Nephron (organoid): ENCODE data around the gene OR8K5.

Experiments used
- H3K27ac Mint-ChIP-seq, 3 experiments: 2 replicates each; pipeline ENCODE4 v1.8.0; 2020; ENCODE audit warnings: mixed read lengths in 3 of 3, mild to moderate bottlenecking in 2 of 3, moderate library complexity in 1 of 3
- H3K27me3 Mint-ChIP-seq: 2 replicates; pipeline ENCODE4 v1.8.0; 2021; ENCODE audit warnings: low read depth, mild to moderate bottlenecking, moderate library complexity, mixed read lengths
- H3K36me3 Mint-ChIP-seq: 2 replicates; pipeline ENCODE4 v1.8.0; 2020; ENCODE audit warnings: low read depth, mixed read lengths
- H3K4me1 Mint-ChIP-seq: 2 replicates; pipeline ENCODE4 v1.8.0; 2020; ENCODE audit warnings: mixed read lengths
- H3K4me3 Mint-ChIP-seq, 3 experiments: 2 replicates each; pipeline ENCODE4 v1.8.0; 2020; ENCODE audit warnings: mild to moderate bottlenecking in 3 of 3, mixed read lengths in 3 of 3, moderate library complexity in 2 of 3
- H3K9me3 Mint-ChIP-seq: 2 replicates; pipeline ENCODE4 v1.8.0; 2020; ENCODE audit warnings: mixed read lengths
- CTCF ChIP-seq, 3 experiments: fragments of 200-600 bp; sonication (generic); IDR thresholded peaks; one replicate each; pipeline ENCODE4 v1.5.0; 2021; ENCODE audit warnings: antibody characterized with exemption in 3 of 3; ENCODE audit not compliant: unreplicated experiment in 3 of 3

The OR8K5 gene

GRCh38 chr11:56160217-56160616 lies at the start of gene OR8K5:
OR8K5 (minus strand) TSS chr11:56160317; CDS start chr11:56160317, 0 bp downstream.
- H3K27me3 Mint-ChIP-seq, result no peaks in the 10 kb centered on the region
- H3K27ac Mint-ChIP-seq, result no peak within 1 kb of the TSS
- no peak for TF ChIP-seq CTCF (IDR thresholded peaks at IDR 0.05; ENCODE audit: unreplicated experiment in 3 of 3)
- peaks cover 7% of the 10 kb centered on the region for H3K9me3 Mint-ChIP-seq
- H3K4me1 Mint-ChIP-seq, result no peaks in the 10 kb centered on the region
- no peaks in the 10 kb centered on the region for H3K36me3 Mint-ChIP-seq
- no peak within 1 kb of the TSS for H3K4me3 Mint-ChIP-seq

- Mint-ChIP-seq H3K4me1 (no peaks in the 10 kb centered on the region), H3K9me3 (peaks cover 4% of the 10 kb centered on the region), H3K36me3 (no peaks in the 10 kb centered on the region), H3K27ac (no peak overlapping the region), H3K27me3 (no peaks in the 10 kb centered on the region), H3K4me3 (no peak overlapping the region)
- TF ChIP-seq CTCF (IDR thresholded peaks at IDR 0.05; ENCODE audit: unreplicated experiment in 3 of 3), result no peak
Measured at GRCh38 chr11:56207790-56208189, 47.7 kb upstream of the OR8K5 start.

- no peaks in the 10 kb centered on the region for H3K4me1 Mint-ChIP-seq
- no peak overlapping the region for H3K4me3 Mint-ChIP-seq
- no peak for TF ChIP-seq CTCF (IDR thresholded peaks at IDR 0.05; ENCODE audit: unreplicated experiment in 3 of 3)
- no peak overlapping the region for H3K27ac Mint-ChIP-seq
- no peaks in the 10 kb centered on the region for H3K9me3 Mint-ChIP-seq
- no peaks in the 10 kb centered on the region for H3K27me3 Mint-ChIP-seq
- no peaks in the 10 kb centered on the region for H3K36me3 Mint-ChIP-seq
Measured at GRCh38 chr11:56197367-56197766, 37.2 kb upstream of the OR8K5 start.

GRCh38 chr11:56196705-56197104 lies 36.6 kb upstream of the OR8K5 start:
- no peak for TF ChIP-seq CTCF (IDR thresholded peaks at IDR 0.05; ENCODE audit: unreplicated experiment in 3 of 3)
- Mint-ChIP-seq H3K27me3 (no peaks in the 10 kb centered on the region), H3K27ac (no peak overlapping the region), H3K4me3 (no peak overlapping the region), H3K36me3 (no peaks in the 10 kb centered on the region), H3K4me1 (no peaks in the 10 kb centered on the region), H3K9me3 (no peaks in the 10 kb centered on the region)

GRCh38 chr11:56188602-56189001 lies 28.5 kb upstream of the OR8K5 start:
- H3K27me3 Mint-ChIP-seq, result no peaks in the 10 kb centered on the region
- no peak overlapping the region for H3K27ac Mint-ChIP-seq
- H3K4me3 Mint-ChIP-seq, result no peak overlapping the region
- H3K9me3 Mint-ChIP-seq, result peaks cover 5% of the 10 kb centered on the region
- H3K4me1 Mint-ChIP-seq, result no peaks in the 10 kb centered on the region
- TF ChIP-seq CTCF (IDR thresholded peaks at IDR 0.05; ENCODE audit: unreplicated experiment in 3 of 3), result no peak
- H3K36me3 Mint-ChIP-seq, result no peaks in the 10 kb centered on the region

- Mint-ChIP-seq H3K27ac (no peak overlapping the region), H3K4me3 (no peak overlapping the region), H3K4me1 (no peaks in the 10 kb centered on the region), H3K27me3 (no peaks in the 10 kb centered on the region), H3K36me3 (no peaks in the 10 kb centered on the region), H3K9me3 (peaks cover 3% of the 10 kb centered on the region)
- no peak for TF ChIP-seq CTCF (IDR thresholded peaks at IDR 0.05; ENCODE audit: unreplicated experiment in 3 of 3)
Measured at GRCh38 chr11:56183459-56183858, 23.3 kb upstream of the OR8K5 start.
